Hepatocyte (in vitro differentiated cells): ENCODE data around the gene SH3PXD2B.

Source experiments
- EZH2 ChIP-seq: fragments of 200-600 bp; sonication (generic); IDR thresholded peaks from 2 replicates; pipeline ENCODE4 v1.6.1; 2016; ENCODE audit warnings: antibody characterized with exemption, mild to moderate bottlenecking, borderline replicate concordance
- EZH2phosphoT487 ChIP-seq: fragments of 200-600 bp; sonication (generic); IDR thresholded peaks from one replicate; pipeline ENCODE4 v1.6.1; 2018; ENCODE audit warnings: antibody characterized with exemption, mild to moderate bottlenecking, low read depth, moderate library complexity; ENCODE audit not compliant: unreplicated experiment, severe bottlenecking
- TF ChIP-seq, protein P1 (sequence below): fragments of 200-600 bp; sonication (generic); IDR thresholded peaks from 2 replicates; pipeline ENCODE4 v1.5.1; 2016; ENCODE audit warnings: antibody characterized with exemption, mild to moderate bottlenecking; ENCODE audit not compliant: poor library complexity

DNA sequence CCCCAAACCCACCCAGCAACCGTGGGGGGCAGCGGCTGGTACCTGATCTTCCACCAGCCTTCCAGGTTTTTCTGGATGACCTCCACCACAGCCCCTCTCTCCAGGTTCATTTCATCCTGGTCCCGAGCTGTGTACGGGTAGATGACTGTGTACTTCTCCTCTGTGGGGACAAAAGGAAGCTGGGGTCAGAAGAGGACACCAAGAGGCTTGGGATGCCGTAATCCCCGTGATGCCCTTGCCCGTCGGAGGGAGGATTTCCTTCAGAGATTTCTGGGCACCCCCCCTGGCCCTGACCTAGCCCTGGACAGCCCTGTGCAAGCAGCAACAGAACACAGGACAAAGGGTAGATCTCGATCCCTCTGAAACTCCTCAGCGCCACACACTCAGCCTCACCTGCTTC, 100.5 kb downstream of the SH3PXD2B start:
- TF ChIP-seq, protein P1, sequence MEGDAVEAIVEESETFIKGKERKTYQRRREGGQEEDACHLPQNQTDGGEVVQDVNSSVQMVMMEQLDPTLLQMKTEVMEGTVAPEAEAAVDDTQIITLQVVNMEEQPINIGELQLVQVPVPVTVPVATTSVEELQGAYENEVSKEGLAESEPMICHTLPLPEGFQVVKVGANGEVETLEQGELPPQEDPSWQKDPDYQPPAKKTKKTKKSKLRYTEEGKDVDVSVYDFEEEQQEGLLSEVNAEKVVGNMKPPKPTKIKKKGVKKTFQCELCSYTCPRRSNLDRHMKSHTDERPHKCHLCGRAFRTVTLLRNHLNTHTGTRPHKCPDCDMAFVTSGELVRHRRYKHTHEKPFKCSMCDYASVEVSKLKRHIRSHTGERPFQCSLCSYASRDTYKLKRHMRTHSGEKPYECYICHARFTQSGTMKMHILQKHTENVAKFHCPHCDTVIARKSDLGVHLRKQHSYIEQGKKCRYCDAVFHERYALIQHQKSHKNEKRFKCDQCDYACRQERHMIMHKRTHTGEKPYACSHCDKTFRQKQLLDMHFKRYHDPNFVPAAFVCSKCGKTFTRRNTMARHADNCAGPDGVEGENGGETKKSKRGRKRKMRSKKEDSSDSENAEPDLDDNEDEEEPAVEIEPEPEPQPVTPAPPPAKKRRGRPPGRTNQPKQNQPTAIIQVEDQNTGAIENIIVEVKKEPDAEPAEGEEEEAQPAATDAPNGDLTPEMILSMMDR, result no peak
- TF ChIP-seq EZH2 (no peak), EZH2phosphoT487 (no peak)
